Neuronal stem cell (in vitro differentiated cells): ENCODE data around the gene N4BP2.
A peak's percentile ranks its signal among the peaks of the same experiment; 100 is the strongest.

Source experiments
- DNase-seq: peaks from one replicate; pipeline ENCODE4 v3.0.0-alpha.2; 2013; ENCODE audit warnings: low spot score
- H2AFZ ChIP-seq: one replicate; pipeline ENCODE4 v1.6.1; 2013; ENCODE audit warnings: mild to moderate bottlenecking, low read length, inconsistent platforms
- H2AK5ac ChIP-seq: 2 replicates; pipeline ENCODE4 v1.6.1; 2013; ENCODE audit warnings: low read depth, mild to moderate bottlenecking, inconsistent platforms, low read length, moderate library complexity, mixed read lengths
- H2BK120ac ChIP-seq: 2 replicates; pipeline ENCODE4 v1.6.1; 2013; ENCODE audit warnings: low read depth, mild to moderate bottlenecking, inconsistent platforms, low read length, moderate library complexity, mixed read lengths
- H2BK12ac ChIP-seq: one replicate; pipeline ENCODE4 v1.6.1; 2013; ENCODE audit warnings: low read length, inconsistent platforms
- H2BK15ac ChIP-seq: 2 replicates; pipeline ENCODE4 v1.6.1; 2013; ENCODE audit warnings: mild to moderate bottlenecking, low read length, inconsistent platforms, mixed read lengths
- H2BK5ac ChIP-seq: one replicate; pipeline ENCODE4 v1.6.1; 2013; ENCODE audit warnings: inconsistent platforms, mild to moderate bottlenecking, low read length, moderate library complexity
- H3K14ac ChIP-seq: one replicate; pipeline ENCODE4 v1.6.1; 2013; ENCODE audit warnings: low read length, inconsistent platforms
- H3K18ac ChIP-seq: 2 replicates; pipeline ENCODE4 v1.6.1; 2013; ENCODE audit warnings: low read length, inconsistent platforms
- H3K23ac ChIP-seq: 2 replicates; pipeline ENCODE4 v1.6.1; 2013; ENCODE audit warnings: low read depth, mild to moderate bottlenecking, mixed read lengths, low read length, inconsistent platforms; ENCODE audit not compliant: poor library complexity
- H3K27ac ChIP-seq: replicated peaks from 3 replicates; pipeline ENCODE4 v1.5.1; 2013; ENCODE audit warnings: low read length, inconsistent platforms
- H3K27me3 ChIP-seq, 3 experiments: 2 replicates each; pipeline ENCODE4 v1.6.1; 2013; ENCODE audit warnings: low read length in 3 of 3, mild to moderate bottlenecking in 2 of 3, inconsistent platforms in 1 of 3, low read depth in 1 of 3, mixed read lengths in 1 of 3, moderate library complexity in 1 of 3; ENCODE audit not compliant: control insufficient read depth in 3 of 3, insufficient read depth in 3 of 3
- H3K36me3 ChIP-seq, 2 donors: replicated peaks in 1 of 2; 2 replicates each; pipeline ENCODE4 v1.6.1; 2013; ENCODE audit warnings: low read length in 2 of 2; ENCODE audit not compliant: control insufficient read depth in 2 of 2, insufficient read depth in 2 of 2
- H3K4ac ChIP-seq: 2 replicates; pipeline ENCODE4 v1.6.1; 2013; ENCODE audit warnings: inconsistent platforms, mild to moderate bottlenecking, low read length, moderate library complexity
- H3K4me1 ChIP-seq, 2 donors: 1 replicate in 1 of 2; 2 replicates in 1 of 2; pipeline ENCODE4 v1.6.1; 2013; ENCODE audit warnings: low read length in 2 of 2, low read depth in 1 of 2; ENCODE audit not compliant: control insufficient read depth in 2 of 2, insufficient read depth in 1 of 2
- H3K4me2 ChIP-seq: one replicate; pipeline ENCODE4 v1.6.1; 2013; ENCODE audit warnings: mild to moderate bottlenecking, low read length, inconsistent platforms; ENCODE audit not compliant: insufficient read depth, poor library complexity, severe bottlenecking
- H3K4me3 ChIP-seq, 2 donors: 2 replicates each; pipeline ENCODE4 v1.5.1; 2013; ENCODE audit warnings: low read length in 2 of 2, mild to moderate bottlenecking in 2 of 2, inconsistent platforms in 1 of 2, moderate library complexity in 1 of 2
- H3K79me1 ChIP-seq: one replicate; pipeline ENCODE4 v1.6.1; 2013; ENCODE audit warnings: low read depth, mild to moderate bottlenecking, inconsistent platforms, low read length, moderate library complexity
- H3K9ac ChIP-seq: one replicate; pipeline ENCODE4 v1.6.1; 2013; ENCODE audit warnings: mild to moderate bottlenecking, low read depth, low read length, inconsistent platforms; ENCODE audit not compliant: poor library complexity
- H3K9me3 ChIP-seq, 2 donors: replicated peaks in 1 of 2; 2 replicates each; pipeline versions ENCODE3 to v1.6.1; 2013; ENCODE audit warnings: low read length in 2 of 2, mild to moderate bottlenecking in 2 of 2, inconsistent platforms in 1 of 2, low read depth in 1 of 2, mixed read lengths in 1 of 2, moderate library complexity in 1 of 2; ENCODE audit not compliant: control insufficient read depth in 2 of 2, insufficient read depth in 1 of 2
- H4K8ac ChIP-seq: one replicate; pipeline ENCODE4 v1.6.1; 2013; ENCODE audit warnings: low read depth, mild to moderate bottlenecking, inconsistent platforms, low read length, moderate library complexity
- H4K91ac ChIP-seq: one replicate; pipeline ENCODE4 v1.6.1; 2013; ENCODE audit warnings: low read length, low read depth, mild to moderate bottlenecking, inconsistent platforms; ENCODE audit not compliant: poor library complexity
- WGBS, 2 donors: extraction: QIAGEN DNeasy Blood & Tissue Kit; methylation state at CpG; one replicate each; pipeline ENCODE4 v1.1.7; 2013; ENCODE audit warnings: missing lambda C conversion rate in 2 of 2, mixed read lengths in 1 of 2; ENCODE audit not compliant: insufficient read length in 2 of 2, insufficient replicate concordance in 1 of 2; ENCODE audit errors: extremely low coverage in 2 of 2; 5-methylcytosine and 5-hydroxymethylcytosine counted together

Gene N4BP2

DNA sequence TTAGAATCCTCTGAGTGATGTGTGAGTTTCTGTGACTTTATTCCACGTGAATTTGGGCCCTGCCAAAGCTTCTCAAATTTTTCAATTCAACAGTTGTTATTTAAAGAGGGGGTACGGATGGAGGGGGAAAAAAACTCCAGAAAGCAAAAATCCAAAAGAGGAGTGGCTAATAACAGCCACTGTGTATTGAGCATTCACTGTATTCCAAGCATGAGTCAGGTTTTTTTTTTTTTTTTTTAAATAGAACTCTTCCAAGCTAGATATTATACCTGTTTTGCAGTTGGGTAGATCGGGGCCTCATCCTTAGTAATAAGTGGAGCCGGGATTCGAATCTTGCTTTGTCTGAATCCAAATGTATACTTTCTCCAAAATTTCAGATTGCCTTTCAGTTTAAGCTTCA lies 133.8 kb downstream of the N4BP2 start:
- H3K27me3 ChIP-seq = no peaks in the 10 kb centered on the region
- no peak overlapping the region for H4K91ac ChIP-seq
- no peak overlapping the region for H2AK5ac ChIP-seq
- H2BK5ac ChIP-seq = no peak overlapping the region
- no peak overlapping the region for H3K14ac ChIP-seq
- H3K36me3 ChIP-seq = no peaks in the 10 kb centered on the region
- no CpG with 5 or more reads among the region's 5 CpGs for WGBS, 2 donors
- no peak overlapping the region for H3K18ac ChIP-seq
- no peak overlapping the region for H2BK15ac ChIP-seq
- H3K4me1 ChIP-seq = peaks cover 9 to 10% of the 10 kb centered on the region in 2 donors
- peak overlapping the region; percentile 41 for H2AFZ ChIP-seq
- no peak overlapping the region for H2BK120ac ChIP-seq
- no peak overlapping the region for H2BK12ac ChIP-seq
- H3K4me2 ChIP-seq = no peak overlapping the region
- H3K4ac ChIP-seq = no peak overlapping the region
- H3K23ac ChIP-seq = no peak overlapping the region
- H3K4me3 ChIP-seq = no peak overlapping the region
- DNase-seq = no peak
- H4K8ac ChIP-seq = no peak overlapping the region
- no peak overlapping the region for H3K27ac ChIP-seq
- H3K9ac ChIP-seq = no peak overlapping the region
- no peaks in the 10 kb centered on the region for H3K79me1 ChIP-seq
- H3K9me3 ChIP-seq = no peaks in the 10 kb centered on the region

DNA sequence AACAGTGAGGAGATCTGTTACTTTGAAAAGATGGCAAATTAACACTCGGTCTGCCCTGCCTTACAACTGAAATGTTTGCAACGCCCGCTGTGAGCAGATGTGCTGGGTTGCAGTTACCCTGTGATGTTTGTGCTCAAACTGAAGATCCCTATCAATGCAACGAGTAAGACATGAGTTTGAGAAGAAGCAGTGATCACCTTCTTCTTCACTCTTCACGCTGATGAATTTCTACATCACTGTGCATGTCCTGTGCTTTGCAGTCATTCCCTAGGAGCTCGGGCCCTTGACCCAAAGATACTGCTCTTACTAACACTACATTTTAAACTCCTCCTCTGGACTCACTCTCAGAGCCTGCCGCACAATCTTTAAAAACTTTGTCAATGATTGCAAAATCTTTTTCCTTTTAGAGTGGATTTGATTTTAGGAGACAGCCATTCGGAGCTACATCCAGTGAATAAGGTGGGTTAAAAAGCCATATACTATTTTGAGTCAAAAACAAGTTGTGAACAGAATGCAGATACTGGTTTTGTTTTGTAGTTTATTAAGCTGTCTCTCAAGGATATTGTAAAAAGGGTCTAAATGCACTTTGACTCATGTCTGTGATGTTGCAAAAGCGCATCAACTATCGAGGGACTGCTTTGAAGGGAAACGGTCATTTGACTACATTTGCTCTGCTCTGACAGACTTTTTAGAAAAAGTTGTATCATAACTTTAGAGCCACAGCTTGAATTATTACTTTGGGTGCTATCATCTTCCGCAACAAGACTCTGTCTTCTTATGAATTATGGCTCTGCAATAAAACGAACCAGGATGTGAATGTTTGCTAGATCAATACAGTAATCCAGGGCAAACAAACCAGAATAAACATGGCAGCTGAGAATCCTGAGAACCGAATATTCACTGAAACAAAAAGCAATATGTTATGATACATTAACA lies 134.5 kb downstream of the N4BP2 start:
- no peak overlapping the region for H2BK15ac ChIP-seq
- no peak overlapping the region for H3K4ac ChIP-seq
- H3K79me1 ChIP-seq = no peaks in the 10 kb centered on the region
- WGBS, 2 donors = no CpG with 5 or more reads among the region's 14 CpGs
- no peak overlapping the region for H3K23ac ChIP-seq
- H3K27ac ChIP-seq = no peak overlapping the region
- H3K36me3 ChIP-seq = no peaks in the 10 kb centered on the region
- no peak overlapping the region for H3K4me3 ChIP-seq
- no peak overlapping the region for H4K8ac ChIP-seq
- no peak overlapping the region for H4K91ac ChIP-seq
- no peak overlapping the region for H3K14ac ChIP-seq
- H3K4me2 ChIP-seq = no peak overlapping the region
- no peak overlapping the region for H2BK5ac ChIP-seq
- H3K9me3 ChIP-seq = no peaks in the 10 kb centered on the region
- H3K27me3 ChIP-seq = no peaks in the 10 kb centered on the region
- H3K4me1 ChIP-seq = peaks cover 5 to 10% of the 10 kb centered on the region in 2 donors
- H2AFZ ChIP-seq = peak overlapping the region; percentile 41
- H2BK120ac ChIP-seq = no peak overlapping the region
- H3K9ac ChIP-seq = no peak overlapping the region
- no peak overlapping the region for H3K18ac ChIP-seq
- no peak for DNase-seq
- no peak overlapping the region for H2AK5ac ChIP-seq
- H2BK12ac ChIP-seq = no peak overlapping the region

DNA sequence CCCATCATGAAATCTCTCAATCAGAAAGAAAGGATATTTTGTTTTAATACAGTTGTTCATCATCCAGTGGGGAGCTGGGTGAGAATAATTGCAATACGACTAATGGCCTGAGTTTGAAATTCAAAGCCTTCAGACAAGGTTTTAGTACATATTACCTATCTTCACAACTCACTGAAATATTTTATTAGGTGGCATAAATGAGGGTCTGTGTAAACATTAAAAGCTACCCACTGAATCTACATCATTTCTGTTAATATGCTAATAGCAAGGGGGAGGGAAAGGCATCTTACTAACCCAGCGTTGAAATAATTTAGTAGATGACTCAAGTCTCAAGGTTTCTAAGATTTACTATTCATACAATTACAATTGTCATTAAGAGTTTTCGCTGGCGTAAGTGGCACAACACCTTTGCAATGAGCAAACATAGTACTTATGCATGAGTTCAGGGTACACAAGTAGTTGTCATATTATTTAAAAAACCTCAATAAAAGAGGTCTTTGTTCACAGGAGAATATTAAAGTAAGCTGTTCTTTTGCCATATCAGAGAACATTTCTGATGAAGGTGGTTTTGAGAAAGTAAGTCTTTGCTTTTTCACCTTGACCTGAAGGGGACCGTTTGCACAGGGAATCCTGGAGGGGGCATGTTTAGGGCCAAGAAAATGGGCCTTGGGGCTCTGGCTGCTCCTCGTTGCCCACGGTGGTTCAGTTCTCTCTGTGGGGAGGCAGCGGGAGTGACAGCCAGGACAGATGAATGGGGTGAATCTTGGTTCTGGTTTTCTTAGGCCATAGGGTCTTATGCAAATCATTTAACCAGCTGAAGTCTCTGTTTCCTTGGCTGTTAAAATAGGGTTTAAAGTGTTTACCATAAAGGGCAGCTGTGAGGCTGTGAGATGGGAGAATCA lies 135.7 kb downstream of the N4BP2 start:
- H3K4me1 ChIP-seq = peaks cover 7 to 12% of the 10 kb centered on the region in 2 donors
- H3K79me1 ChIP-seq = no peaks in the 10 kb centered on the region
- no peaks in the 10 kb centered on the region for H3K9me3 ChIP-seq
- no peak overlapping the region for H3K4ac ChIP-seq
- no peak overlapping the region for H4K8ac ChIP-seq
- H2BK120ac ChIP-seq = no peak overlapping the region
- WGBS, 2 donors = no CpG with 5 or more reads among the region's 8 CpGs
- no peaks in the 10 kb centered on the region for H3K36me3 ChIP-seq
- no peak overlapping the region for H3K9ac ChIP-seq
- H3K27ac ChIP-seq = no peak overlapping the region
- no peak overlapping the region for H4K91ac ChIP-seq
- H3K14ac ChIP-seq = no peak overlapping the region
- no peak overlapping the region for H3K4me3 ChIP-seq
- no peak overlapping the region for H3K23ac ChIP-seq
- DNase-seq = no peak
- H3K18ac ChIP-seq = no peak overlapping the region
- H2BK5ac ChIP-seq = no peak overlapping the region
- H2BK12ac ChIP-seq = no peak overlapping the region
- H2AFZ ChIP-seq = peak overlapping the region; percentile 34
- no peak overlapping the region for H3K4me2 ChIP-seq
- no peak overlapping the region for H2BK15ac ChIP-seq
- no peak overlapping the region for H2AK5ac ChIP-seq
- no peaks in the 10 kb centered on the region for H3K27me3 ChIP-seq
